ENCODE measurements around the gene STEAP1B. TPM values are rescaled to one million over a fixed set of nuclear protein-coding genes. Genes with fewer than 3 reads are reported as not detected.
"Not testable (repeated sequence)": the region's sequence is repeated elsewhere in the genome, so short reads cannot be mapped to it uniquely, and the experiment has no call there.

The STEAP1B gene
- total RNA-seq, 1 donor: 31.8 TPM

DNA sequence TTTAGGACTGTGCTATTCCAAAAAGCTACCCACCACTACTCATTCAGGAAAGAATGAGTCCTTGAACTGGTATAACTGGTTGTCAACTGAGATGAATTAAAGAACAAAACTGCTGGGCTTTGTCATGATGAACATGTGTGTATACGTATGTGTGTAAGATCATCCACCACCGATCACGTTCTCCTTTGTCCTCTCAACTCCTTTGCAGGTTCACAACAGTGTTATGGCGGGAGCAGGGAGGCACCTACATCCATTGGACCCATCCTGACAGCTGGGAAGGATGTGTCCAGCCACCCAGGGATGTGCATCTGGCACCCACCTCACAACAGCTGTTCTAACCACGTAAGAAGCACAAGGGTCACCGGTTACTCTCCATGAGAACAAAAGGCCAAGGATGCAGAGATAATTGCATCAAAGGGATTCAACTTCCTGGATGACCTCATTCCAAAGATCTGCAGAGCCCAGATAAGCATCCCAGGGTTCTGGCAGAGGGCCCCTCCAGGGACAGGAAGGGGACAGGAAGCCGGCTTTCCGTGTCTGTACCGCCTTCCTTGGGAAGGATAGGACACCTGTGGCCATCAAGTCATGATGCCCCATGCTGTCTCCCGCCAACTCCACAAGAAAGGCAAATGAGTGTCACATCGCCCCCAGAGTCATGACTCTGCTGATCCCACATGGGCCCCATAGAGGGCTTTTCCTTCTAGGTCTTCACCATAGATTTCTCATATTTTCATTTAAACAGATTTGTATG is 66.1 kb downstream of the STEAP1B start:
- Histone ChIP-seq H3K4me2 (ENCODE audit: insufficient read depth, low read length) (no peak overlapping the region), H3K4me1 (ENCODE audit: insufficient read depth, low read length) (peaks cover 19% of the 10 kb centered on the region), H3K9me3 (ENCODE audit: low read depth, low read length) (no peaks in the 10 kb centered on the region), H3K27me3 (ENCODE audit: insufficient read depth, low read length) (no peaks in the 10 kb centered on the region), H2AFZ (ENCODE audit: low read length) (no peak overlapping the region), H3K27ac (ENCODE audit: low read depth, low read length) (peak overlapping the region; percentile 52), H4K20me1 (ENCODE audit: insufficient read depth, low read length) (peaks cover 3% of the 10 kb centered on the region), H3K79me2 (ENCODE audit: insufficient read depth, low read length) (peaks cover 18% of the 10 kb centered on the region), H3K4me3 (ENCODE audit: insufficient read depth, low read length) (no peak overlapping the region), H3K36me3 (ENCODE audit: insufficient read depth, low read length) (peaks cover 4% of the 10 kb centered on the region)
- TF ChIP-seq, protein P1, sequence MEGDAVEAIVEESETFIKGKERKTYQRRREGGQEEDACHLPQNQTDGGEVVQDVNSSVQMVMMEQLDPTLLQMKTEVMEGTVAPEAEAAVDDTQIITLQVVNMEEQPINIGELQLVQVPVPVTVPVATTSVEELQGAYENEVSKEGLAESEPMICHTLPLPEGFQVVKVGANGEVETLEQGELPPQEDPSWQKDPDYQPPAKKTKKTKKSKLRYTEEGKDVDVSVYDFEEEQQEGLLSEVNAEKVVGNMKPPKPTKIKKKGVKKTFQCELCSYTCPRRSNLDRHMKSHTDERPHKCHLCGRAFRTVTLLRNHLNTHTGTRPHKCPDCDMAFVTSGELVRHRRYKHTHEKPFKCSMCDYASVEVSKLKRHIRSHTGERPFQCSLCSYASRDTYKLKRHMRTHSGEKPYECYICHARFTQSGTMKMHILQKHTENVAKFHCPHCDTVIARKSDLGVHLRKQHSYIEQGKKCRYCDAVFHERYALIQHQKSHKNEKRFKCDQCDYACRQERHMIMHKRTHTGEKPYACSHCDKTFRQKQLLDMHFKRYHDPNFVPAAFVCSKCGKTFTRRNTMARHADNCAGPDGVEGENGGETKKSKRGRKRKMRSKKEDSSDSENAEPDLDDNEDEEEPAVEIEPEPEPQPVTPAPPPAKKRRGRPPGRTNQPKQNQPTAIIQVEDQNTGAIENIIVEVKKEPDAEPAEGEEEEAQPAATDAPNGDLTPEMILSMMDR (IDR thresholded peaks at IDR 0.05; ENCODE audit: extremely low read depth, low read depth, low read length): no peak
- DNase-seq (ENCODE audit: insufficient read length, low spot score, missing footprints): no peak

GRCh38 chr7:22433165-22433700 is 66.8 kb downstream of the STEAP1B start:
- not testable (repeated sequence) for H3K4me3 ChIP-seq (ENCODE audit: insufficient read depth, low read length); H3K36me3 ChIP-seq (ENCODE audit: insufficient read depth, low read length); H2AFZ ChIP-seq (ENCODE audit: low read length); H3K27me3 ChIP-seq (ENCODE audit: insufficient read depth, low read length); DNase-seq (ENCODE audit: insufficient read length, low spot score, missing footprints); H3K9me3 ChIP-seq (ENCODE audit: low read depth, low read length); H4K20me1 ChIP-seq (ENCODE audit: insufficient read depth, low read length); H3K4me2 ChIP-seq (ENCODE audit: insufficient read depth, low read length)
- H3K79me2 ChIP-seq (ENCODE audit: insufficient read depth, low read length): peaks cover 20% of the 10 kb centered on the region
- H3K4me1 ChIP-seq (ENCODE audit: insufficient read depth, low read length): peaks cover 19% of the 10 kb centered on the region
- H3K27ac ChIP-seq (ENCODE audit: low read depth, low read length): peak overlapping the region; percentile 52

GRCh38 chr7:22432203-22432718 is 67.7 kb downstream of the STEAP1B start:
- Histone ChIP-seq H3K4me2 (ENCODE audit: insufficient read depth, low read length) (no peak overlapping the region), H2AFZ (ENCODE audit: low read length) (no peak overlapping the region), H3K4me3 (ENCODE audit: insufficient read depth, low read length) (no peak overlapping the region), H3K27me3 (ENCODE audit: insufficient read depth, low read length) (no peaks in the 10 kb centered on the region), H3K27ac (ENCODE audit: low read depth, low read length) (peak overlapping the region; percentile 52), H3K4me1 (ENCODE audit: insufficient read depth, low read length) (peaks cover 19% of the 10 kb centered on the region), H3K79me2 (ENCODE audit: insufficient read depth, low read length) (peaks cover 23% of the 10 kb centered on the region), H3K36me3 (ENCODE audit: insufficient read depth, low read length) (peaks cover 4% of the 10 kb centered on the region), H3K9me3 (ENCODE audit: low read depth, low read length) (no peaks in the 10 kb centered on the region), H4K20me1 (ENCODE audit: insufficient read depth, low read length) (peaks cover 3% of the 10 kb centered on the region)
- TF ChIP-seq, protein P1 (IDR thresholded peaks at IDR 0.05; ENCODE audit: extremely low read depth, low read depth, low read length): no peak
- DNase-seq (ENCODE audit: insufficient read length, low spot score, missing footprints): no peak

DNA sequence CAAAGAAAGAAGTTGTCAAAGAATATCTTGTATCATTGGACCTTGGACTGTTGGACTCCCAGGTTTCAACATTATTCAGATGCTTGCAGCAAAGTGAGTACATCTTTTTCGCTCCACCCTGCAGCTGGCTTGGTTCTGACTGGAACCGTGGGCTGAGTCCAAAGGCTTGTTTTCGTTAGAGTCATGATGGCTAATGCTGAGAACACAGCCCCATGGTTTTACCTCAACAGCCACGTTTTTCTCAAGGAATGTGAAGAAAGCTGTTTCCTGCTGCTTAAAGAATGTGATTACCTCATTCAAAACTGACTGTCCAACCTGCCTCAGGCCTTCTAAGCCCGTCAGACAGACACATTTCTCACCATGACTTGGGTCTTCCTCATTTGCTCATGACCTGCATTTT is 69.5 kb downstream of the STEAP1B start:
- H4K20me1 ChIP-seq (ENCODE audit: insufficient read depth, low read length): peaks cover 3% of the 10 kb centered on the region
- DNase-seq (ENCODE audit: insufficient read length, low spot score, missing footprints): no peak
- H3K4me2 ChIP-seq (ENCODE audit: insufficient read depth, low read length): no peak overlapping the region
- peaks cover 4% of the 10 kb centered on the region for H3K36me3 ChIP-seq (ENCODE audit: insufficient read depth, low read length)
- peaks cover 19% of the 10 kb centered on the region for H3K4me1 ChIP-seq (ENCODE audit: insufficient read depth, low read length)
- no peak overlapping the region for H2AFZ ChIP-seq (ENCODE audit: low read length)
- TF ChIP-seq, protein P1 (IDR thresholded peaks at IDR 0.05; ENCODE audit: extremely low read depth, low read depth, low read length): no peak
- H3K79me2 ChIP-seq (ENCODE audit: insufficient read depth, low read length): peaks cover 30% of the 10 kb centered on the region
- no peak overlapping the region for H3K4me3 ChIP-seq (ENCODE audit: insufficient read depth, low read length)
- no peaks in the 10 kb centered on the region for H3K27me3 ChIP-seq (ENCODE audit: insufficient read depth, low read length)
- no peaks in the 10 kb centered on the region for H3K9me3 ChIP-seq (ENCODE audit: low read depth, low read length)
- H3K27ac ChIP-seq (ENCODE audit: low read depth, low read length): peak overlapping the region; percentile 52
